Right lobe of liver (tissue), 4 donors: Measurements from ENCODE around the gene DUSP11.

Source experiments
- CTCF ChIP-seq, 4 donors: fragments of 200-600 bp in 3 of 4; fragments of 450-650 bp in 1 of 4; IDR thresholded peaks; one replicate each; pipeline versions ENCODE4 v1.5.1 to v1.8.0; 2016 to 2022; ENCODE audit warnings: antibody characterized with exemption in 4 of 4, mild to moderate bottlenecking in 2 of 4
- POLR2A ChIP-seq: fragments of 450-650 bp; IDR thresholded peaks from one replicate; pipeline ENCODE4 v1.6.1; 2017; ENCODE audit warnings: antibody characterized with exemption, mild to moderate bottlenecking
- donor health status: DM: no; HTN: no; CAD: no.
- donor health status: DM: no; HTN: no; CAD: no.
- donor health status: DM: no; HTN: yes; CAD: no.

DNA sequence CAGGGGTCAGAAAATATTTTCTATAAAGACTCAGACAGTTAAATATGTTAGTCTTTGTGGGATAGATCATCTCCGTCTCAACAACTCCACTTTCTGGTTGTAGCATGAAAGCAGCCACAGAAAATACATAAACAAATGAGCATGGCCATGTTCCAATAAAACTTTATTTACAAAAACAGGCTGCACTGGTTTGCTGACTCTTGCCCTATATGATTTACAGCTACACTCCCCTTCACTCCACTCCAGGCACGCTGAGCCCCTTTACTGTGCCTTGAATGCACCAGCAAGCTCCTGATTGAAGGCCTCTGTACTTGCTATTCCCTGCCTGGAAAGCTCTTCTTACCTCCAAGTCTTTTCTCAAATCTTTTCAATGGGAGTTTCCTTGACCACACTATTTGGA, 43.1 kb upstream of the DUSP11 start:
- TF ChIP-seq CTCF (IDR thresholded peaks at IDR 0.05) (no peak), POLR2A (no peak)
